ENCODE results near the gene SEMA3C.

The SEMA3C gene

DNA sequence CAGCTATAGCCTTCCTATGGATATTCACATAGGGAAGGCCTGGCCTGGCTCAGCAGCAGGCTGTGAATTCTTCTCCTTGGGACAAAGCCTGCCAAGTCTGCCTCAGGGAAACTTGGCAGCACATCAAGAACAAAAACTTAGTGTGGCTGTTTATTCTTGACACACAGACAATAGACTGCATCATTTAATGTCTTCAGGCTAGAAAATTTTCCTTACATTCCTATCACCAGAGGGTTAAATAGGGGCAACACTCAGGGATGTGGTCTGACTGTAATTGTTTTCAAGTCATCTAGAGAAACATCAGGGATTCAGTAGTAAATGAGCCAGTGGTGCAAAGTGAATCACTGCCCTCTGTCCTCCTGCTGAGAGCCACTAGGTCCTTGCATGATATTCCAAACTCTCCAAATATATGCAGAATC is 137.3 kb downstream of the SEMA3C start:
- Histone ChIP-seq H3K4me3 (replicated peaks; ENCODE audit: insufficient read depth, low read length) (no peak overlapping the region), H3K27me3 (ENCODE audit: insufficient read depth, poor library complexity, severe bottlenecking) (no peaks in the 10 kb centered on the region), H3K27ac (replicated peaks) (no peak overlapping the region)
- no peak for TF ChIP-seq SPI1 (IDR thresholded peaks at IDR 0.05; ENCODE audit: borderline replicate concordance, low read depth)
- TF ChIP-seq, protein P1, sequence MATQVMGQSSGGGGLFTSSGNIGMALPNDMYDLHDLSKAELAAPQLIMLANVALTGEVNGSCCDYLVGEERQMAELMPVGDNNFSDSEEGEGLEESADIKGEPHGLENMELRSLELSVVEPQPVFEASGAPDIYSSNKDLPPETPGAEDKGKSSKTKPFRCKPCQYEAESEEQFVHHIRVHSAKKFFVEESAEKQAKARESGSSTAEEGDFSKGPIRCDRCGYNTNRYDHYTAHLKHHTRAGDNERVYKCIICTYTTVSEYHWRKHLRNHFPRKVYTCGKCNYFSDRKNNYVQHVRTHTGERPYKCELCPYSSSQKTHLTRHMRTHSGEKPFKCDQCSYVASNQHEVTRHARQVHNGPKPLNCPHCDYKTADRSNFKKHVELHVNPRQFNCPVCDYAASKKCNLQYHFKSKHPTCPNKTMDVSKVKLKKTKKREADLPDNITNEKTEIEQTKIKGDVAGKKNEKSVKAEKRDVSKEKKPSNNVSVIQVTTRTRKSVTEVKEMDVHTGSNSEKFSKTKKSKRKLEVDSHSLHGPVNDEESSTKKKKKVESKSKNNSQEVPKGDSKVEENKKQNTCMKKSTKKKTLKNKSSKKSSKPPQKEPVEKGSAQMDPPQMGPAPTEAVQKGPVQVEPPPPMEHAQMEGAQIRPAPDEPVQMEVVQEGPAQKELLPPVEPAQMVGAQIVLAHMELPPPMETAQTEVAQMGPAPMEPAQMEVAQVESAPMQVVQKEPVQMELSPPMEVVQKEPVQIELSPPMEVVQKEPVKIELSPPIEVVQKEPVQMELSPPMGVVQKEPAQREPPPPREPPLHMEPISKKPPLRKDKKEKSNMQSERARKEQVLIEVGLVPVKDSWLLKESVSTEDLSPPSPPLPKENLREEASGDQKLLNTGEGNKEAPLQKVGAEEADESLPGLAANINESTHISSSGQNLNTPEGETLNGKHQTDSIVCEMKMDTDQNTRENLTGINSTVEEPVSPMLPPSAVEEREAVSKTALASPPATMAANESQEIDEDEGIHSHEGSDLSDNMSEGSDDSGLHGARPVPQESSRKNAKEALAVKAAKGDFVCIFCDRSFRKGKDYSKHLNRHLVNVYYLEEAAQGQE (IDR thresholded peaks at IDR 0.05; ENCODE audit: insufficient replicate concordance, low read depth) = no peak
- no peak for TF ChIP-seq GABPA (IDR thresholded peaks at IDR 0.05; ENCODE audit: low read depth)
- TF ChIP-seq, protein P2, sequence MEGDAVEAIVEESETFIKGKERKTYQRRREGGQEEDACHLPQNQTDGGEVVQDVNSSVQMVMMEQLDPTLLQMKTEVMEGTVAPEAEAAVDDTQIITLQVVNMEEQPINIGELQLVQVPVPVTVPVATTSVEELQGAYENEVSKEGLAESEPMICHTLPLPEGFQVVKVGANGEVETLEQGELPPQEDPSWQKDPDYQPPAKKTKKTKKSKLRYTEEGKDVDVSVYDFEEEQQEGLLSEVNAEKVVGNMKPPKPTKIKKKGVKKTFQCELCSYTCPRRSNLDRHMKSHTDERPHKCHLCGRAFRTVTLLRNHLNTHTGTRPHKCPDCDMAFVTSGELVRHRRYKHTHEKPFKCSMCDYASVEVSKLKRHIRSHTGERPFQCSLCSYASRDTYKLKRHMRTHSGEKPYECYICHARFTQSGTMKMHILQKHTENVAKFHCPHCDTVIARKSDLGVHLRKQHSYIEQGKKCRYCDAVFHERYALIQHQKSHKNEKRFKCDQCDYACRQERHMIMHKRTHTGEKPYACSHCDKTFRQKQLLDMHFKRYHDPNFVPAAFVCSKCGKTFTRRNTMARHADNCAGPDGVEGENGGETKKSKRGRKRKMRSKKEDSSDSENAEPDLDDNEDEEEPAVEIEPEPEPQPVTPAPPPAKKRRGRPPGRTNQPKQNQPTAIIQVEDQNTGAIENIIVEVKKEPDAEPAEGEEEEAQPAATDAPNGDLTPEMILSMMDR (IDR thresholded peaks at IDR 0.05; ENCODE audit: insufficient read depth, low read length) = no peak
- TF ChIP-seq POLR2AphosphoS5 (IDR thresholded peaks at IDR 0.05; ENCODE audit: low read depth) = no peak
- no peak for DNase-seq (ENCODE audit: low read depth in 1 of 2, low spot score in 1 of 2)

DNA sequence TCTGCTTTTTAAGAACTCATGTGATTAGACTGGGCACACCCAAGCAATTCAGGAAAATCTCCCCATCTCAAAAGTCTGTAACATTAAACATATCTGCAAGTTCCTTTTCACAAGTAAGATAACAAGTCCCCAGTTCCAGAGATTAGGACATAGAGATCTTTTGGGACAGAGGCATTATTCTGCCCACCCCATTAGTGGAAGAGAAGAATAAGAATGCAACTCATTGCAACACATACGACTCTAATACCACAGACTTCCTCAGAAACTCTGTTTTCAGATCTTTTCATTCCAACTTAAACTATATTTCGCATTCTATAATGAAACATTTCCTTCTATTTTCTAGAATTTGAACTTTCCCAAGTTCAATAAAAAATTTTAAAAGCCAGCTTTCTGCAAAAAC is 137.7 kb downstream of the SEMA3C start:
- H3K27me3 ChIP-seq (ENCODE audit: insufficient read depth, poor library complexity, severe bottlenecking) = no peaks in the 10 kb centered on the region
- no peak overlapping the region for H3K4me3 ChIP-seq (replicated peaks; ENCODE audit: insufficient read depth, low read length)
- no peak overlapping the region for H3K27ac ChIP-seq (replicated peaks)
- TF ChIP-seq GABPA (IDR thresholded peaks at IDR 0.05; ENCODE audit: low read depth) (no peak), POLR2AphosphoS5 (IDR thresholded peaks at IDR 0.05; ENCODE audit: low read depth) (no peak), SPI1 (IDR thresholded peaks at IDR 0.05; ENCODE audit: borderline replicate concordance, low read depth) (no peak)
- TF ChIP-seq, protein P2 (IDR thresholded peaks at IDR 0.05; ENCODE audit: insufficient read depth, low read length) = no peak
- TF ChIP-seq, protein P1 (IDR thresholded peaks at IDR 0.05; ENCODE audit: insufficient replicate concordance, low read depth) = no peak
- DNase-seq (ENCODE audit: low read depth in 1 of 2, low spot score in 1 of 2) = no peak

- Histone ChIP-seq H3K27me3 (ENCODE audit: insufficient read depth, poor library complexity, severe bottlenecking) (no peaks in the 10 kb centered on the region), H3K27ac (replicated peaks) (no peak overlapping the region), H3K4me3 (replicated peaks; ENCODE audit: insufficient read depth, low read length) (no peak overlapping the region)
- no peak for TF ChIP-seq POLR2AphosphoS5 (IDR thresholded peaks at IDR 0.05; ENCODE audit: low read depth)
- no peak for DNase-seq (ENCODE audit: low read depth in 1 of 2, low spot score in 1 of 2)
Observed at GRCh38 chr7:80779456-80779855, 139.4 kb downstream of the SEMA3C start.

- DNase-seq (ENCODE audit: low read depth in 1 of 2, low spot score in 1 of 2) = no peak
- no peak overlapping the region for H3K27ac ChIP-seq (replicated peaks)
- TF ChIP-seq POLR2AphosphoS5 (IDR thresholded peaks at IDR 0.05; ENCODE audit: low read depth) = no peak
- TF ChIP-seq, protein P2 (IDR thresholded peaks at IDR 0.05; ENCODE audit: insufficient read depth, low read length) = no peak
- no peaks in the 10 kb centered on the region for H3K27me3 ChIP-seq (ENCODE audit: insufficient read depth, poor library complexity, severe bottlenecking)
- no peak overlapping the region for H3K4me3 ChIP-seq (replicated peaks; ENCODE audit: insufficient read depth, low read length)
Observed at GRCh38 chr7:80775897-80776296, 143.0 kb downstream of the SEMA3C start.
